OCI-LY3 (cell line): ENCODE data around the gene RPGR.

Source experiments
- EZH2phosphoT487 ChIP-seq: fragments of 200-600 bp; shearing (Covaris generic); IDR thresholded peaks from 2 replicates; pipeline ENCODE4 v1.6.1; 2018; ENCODE audit warnings: antibody characterized with exemption, mixed run types, low read depth
- TF ChIP-seq, protein P1 (sequence below): fragments of 200-600, 300-600 bp; sonication (generic); IDR thresholded peaks from 2 replicates; pipeline ENCODE4 v1.5.1; 2014; ENCODE audit warnings: antibody characterized with exemption, low read length, low read depth

GRCh38 chrX:38313190-38313589, 14.1 kb downstream of the RPGR start:
- TF ChIP-seq, protein P1, sequence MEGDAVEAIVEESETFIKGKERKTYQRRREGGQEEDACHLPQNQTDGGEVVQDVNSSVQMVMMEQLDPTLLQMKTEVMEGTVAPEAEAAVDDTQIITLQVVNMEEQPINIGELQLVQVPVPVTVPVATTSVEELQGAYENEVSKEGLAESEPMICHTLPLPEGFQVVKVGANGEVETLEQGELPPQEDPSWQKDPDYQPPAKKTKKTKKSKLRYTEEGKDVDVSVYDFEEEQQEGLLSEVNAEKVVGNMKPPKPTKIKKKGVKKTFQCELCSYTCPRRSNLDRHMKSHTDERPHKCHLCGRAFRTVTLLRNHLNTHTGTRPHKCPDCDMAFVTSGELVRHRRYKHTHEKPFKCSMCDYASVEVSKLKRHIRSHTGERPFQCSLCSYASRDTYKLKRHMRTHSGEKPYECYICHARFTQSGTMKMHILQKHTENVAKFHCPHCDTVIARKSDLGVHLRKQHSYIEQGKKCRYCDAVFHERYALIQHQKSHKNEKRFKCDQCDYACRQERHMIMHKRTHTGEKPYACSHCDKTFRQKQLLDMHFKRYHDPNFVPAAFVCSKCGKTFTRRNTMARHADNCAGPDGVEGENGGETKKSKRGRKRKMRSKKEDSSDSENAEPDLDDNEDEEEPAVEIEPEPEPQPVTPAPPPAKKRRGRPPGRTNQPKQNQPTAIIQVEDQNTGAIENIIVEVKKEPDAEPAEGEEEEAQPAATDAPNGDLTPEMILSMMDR, result no peak
- TF ChIP-seq EZH2phosphoT487, result no peak
